Measurements from ENCODE around the gene MPP2. TPM values are rescaled to one million over a fixed set of nuclear protein-coding genes. Genes with fewer than 3 reads are reported as not detected.
"Not testable (repeated sequence)": the region's sequence is repeated elsewhere in the genome, so short reads cannot be mapped to it uniquely, and the experiment has no call there.

Gene MPP2
- total RNA-seq, 1 donor from 2014 or later, result 16.2 TPM

DNA sequence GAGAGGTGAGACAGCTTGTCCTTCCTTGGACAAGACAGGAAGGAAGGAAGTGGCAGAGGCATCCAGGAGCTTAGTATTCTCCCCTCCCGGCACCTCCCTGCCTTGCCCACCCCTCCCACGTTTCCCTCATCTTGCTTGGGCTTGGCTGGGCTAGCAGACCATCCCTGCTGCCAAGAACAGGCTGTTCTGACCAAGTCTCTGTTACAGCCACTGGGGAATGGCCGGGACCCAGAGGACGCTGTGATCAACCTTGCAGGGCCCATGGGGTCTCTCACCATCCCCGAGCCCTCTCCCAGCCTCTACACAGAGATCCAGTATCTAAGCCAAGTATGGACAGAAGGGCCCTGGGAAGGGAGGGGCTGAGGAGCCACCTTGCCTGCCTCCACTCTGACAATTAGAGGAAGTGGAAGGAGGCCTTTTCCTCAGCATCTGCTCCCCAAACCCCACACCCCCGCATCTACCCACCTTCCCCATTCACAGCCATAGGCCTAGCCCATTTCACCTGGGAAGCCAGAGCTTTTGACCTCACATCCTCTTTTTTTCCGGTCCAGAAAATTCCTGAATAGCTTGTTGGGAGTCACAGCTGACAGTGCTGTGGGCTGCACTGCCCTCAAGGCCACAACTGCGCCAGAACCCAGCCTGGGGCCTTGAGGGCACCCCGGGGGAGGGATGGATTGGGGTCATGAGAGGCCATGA lies 46.3 kb downstream of the MPP2 start:
- intact Hi-C loops (cut with DNase I), result no loop called here
- ATAC-seq, result peak; percentile 83
- DNase-seq (ENCODE audit: missing footprints), result peak; percentile 77

GRCh38 chr17:43860077-43860725 lies 47.1 kb downstream of the MPP2 start:
- DNase-seq (ENCODE audit: missing footprints) (peak; percentile 46), ATAC-seq (no peak)
- intact Hi-C loops (cut with DNase I), result no loop called here

- DNase-seq (ENCODE audit: missing footprints) (peak; percentile 30), ATAC-seq (no peak)
- intact Hi-C loops (cut with DNase I), result no loop called here
Observed at GRCh38 chr17:43857957-43858600, 49.3 kb downstream of the MPP2 start.

DNA sequence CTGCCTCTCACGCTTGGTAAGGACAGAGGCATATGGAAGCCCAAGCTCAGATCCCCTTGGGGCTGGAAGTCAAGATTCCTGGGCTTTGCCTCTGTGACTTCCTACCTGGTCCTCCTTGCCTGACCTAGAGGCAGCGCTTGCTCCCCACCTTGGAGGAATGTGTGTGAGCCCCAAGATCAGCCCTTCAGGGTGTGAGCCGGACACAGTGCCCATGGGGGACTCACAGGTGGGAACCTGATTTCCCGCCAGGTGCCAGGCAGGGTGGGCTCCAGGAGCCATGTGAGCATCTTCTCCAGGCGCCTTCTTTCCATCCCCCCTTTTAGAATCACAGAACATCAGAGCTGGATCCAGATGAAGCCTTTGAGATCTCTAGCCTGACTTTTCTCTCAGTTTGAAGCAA lies 50.2 kb downstream of the MPP2 start:
- ATAC-seq, result no peak
- intact Hi-C loops (cut with DNase I), result no loop called here

GRCh38 chr17:43856141-43856540 lies 51.2 kb downstream of the MPP2 start:
- DNase-seq (ENCODE audit: missing footprints), result peak; percentile 1
- no peak for ATAC-seq
- intact Hi-C loops (cut with DNase I), result no loop called here

More for the DNA sequence above, 50.2 kb downstream of the MPP2 start:
- DNase-seq (ENCODE audit: missing footprints), result peak; percentile 4

DNA sequence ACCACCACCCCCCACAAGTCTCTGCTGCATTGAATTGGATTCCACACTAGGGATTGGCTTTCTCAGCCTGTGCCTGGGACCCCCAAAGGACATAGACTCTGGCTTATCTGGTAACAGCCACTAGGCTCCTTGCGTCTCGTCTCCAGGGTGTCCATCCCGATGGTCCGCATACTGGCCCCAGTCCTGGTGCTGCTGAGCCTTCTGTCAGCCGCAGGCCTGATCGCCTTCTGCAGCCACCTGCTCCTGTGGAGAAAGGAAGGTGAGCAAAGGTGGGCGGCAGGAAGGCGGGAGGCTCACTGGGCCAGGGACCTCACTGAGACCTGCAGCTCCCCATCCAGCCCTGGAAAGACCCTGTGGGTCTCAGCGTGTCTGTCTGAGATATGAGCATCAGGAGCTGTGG lies 52.3 kb downstream of the MPP2 start:
- intact Hi-C loops (cut with DNase I), result no loop called here
- DNase-seq (ENCODE audit: missing footprints) (peak; percentile 32), ATAC-seq (no peak)

DNA sequence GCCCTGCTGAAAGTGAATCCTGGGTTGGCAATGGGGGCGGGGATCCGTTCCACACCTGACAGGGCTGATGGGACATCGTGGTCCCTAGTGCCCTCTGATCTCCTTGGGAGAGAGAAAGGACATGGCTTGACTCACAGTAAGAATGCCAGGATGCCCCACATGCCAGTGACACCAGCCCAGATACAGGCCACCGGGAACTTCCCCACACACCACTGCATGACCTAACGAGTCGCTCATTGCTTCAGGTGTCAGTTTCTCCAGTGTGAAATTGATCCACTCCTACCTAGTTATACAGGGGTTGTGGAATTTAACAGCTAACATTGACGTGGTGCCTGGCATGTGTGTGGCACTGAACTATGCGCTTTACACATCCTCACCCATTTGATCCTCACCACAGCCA lies 52.8 kb downstream of the MPP2 start:
- intact Hi-C loops (cut with DNase I), result no loop called here
- ATAC-seq, result no peak
- DNase-seq (ENCODE audit: missing footprints), result peak; percentile 3

GRCh38 chr17:43853546-43853945 lies 53.8 kb downstream of the MPP2 start:
- intact Hi-C loops (cut with DNase I), result no loop called here
- DNase-seq (ENCODE audit: missing footprints) (peak; percentile 21), ATAC-seq (no peak)

- DNase-seq (ENCODE audit: missing footprints) (peak; percentile 11), ATAC-seq (no peak)
- intact Hi-C loops (cut with DNase I), result no loop called here
Observed at GRCh38 chr17:43852571-43852970, 54.8 kb downstream of the MPP2 start.

DNA sequence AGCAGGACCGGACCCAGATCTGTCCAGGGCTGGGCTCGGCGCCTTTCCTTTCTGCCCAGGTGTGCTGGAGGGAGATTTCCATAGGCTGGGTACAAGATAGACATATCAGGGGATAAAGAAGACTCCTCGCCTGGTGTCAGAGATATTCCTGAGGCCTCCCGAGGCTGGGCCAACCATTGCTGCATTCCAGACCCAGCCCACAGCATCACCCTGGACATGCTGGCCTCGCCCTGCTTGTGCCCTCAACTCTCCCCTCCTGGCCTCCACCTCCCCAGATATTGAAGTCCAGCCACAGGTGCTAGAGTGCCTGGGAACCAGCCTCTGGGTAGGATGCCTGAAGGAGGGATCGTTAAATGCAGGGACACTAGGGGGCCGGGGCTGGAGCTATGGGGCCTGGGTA lies 58.2 kb downstream of the MPP2 start:
- intact Hi-C loops (cut with DNase I), result loop anchor here (5.0 to 10.0 kb wide), 2 partner anchors 72 to 154 kb away; partner anchors contain the start of gene DUSP3
- ATAC-seq, result no peak
- peak; percentile 30 for DNase-seq (ENCODE audit: missing footprints)

GRCh38 chr17:43848601-43849000 lies 58.7 kb downstream of the MPP2 start:
- no peak for ATAC-seq
- peak; percentile 65 for DNase-seq (ENCODE audit: missing footprints)
- intact Hi-C loops (cut with DNase I), result loop anchor here (5.0 to 10.0 kb wide), 2 partner anchors 71 to 154 kb away; partner anchors contain the start of gene DUSP3

DNA sequence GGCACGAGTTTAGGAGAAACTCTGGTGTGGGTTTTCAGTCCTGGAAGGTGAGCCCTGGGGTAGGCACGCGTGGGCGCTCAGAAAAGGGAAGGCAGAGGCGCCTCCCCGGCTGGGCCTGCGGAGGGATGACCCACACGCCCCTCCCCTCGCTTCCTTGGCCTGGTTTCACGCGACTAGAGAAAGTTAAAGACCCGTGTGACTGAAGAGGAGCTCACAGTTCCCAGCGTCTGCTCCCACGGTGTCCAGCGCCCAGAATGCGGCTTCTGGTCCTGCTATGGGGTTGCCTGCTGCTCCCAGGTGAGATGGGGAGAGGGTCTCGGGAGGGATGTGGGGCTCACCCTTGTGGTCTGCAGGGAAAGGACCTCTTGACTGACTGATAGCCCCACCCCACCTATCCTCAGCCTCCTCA lies 60.4 kb downstream of the MPP2 start, which contains the start of gene CD300LG:
CD300LG (plus strand) TSS at position 214 of the 409 bp plus-strand sequence; CDS start at position 255, 41 bp downstream.
- peak; percentile 27 for ATAC-seq
- DNase-seq (ENCODE audit: missing footprints), result peak; percentile 66
- intact Hi-C loops (cut with DNase I), result loop anchor here (5.0 to 10.0 kb wide), 2 partner anchors 70 to 152 kb away; partner anchors contain the start of gene DUSP3

GRCh38 chr17:43846221-43846712 lies 61.1 kb downstream of the MPP2 start:
- intact Hi-C loops (cut with DNase I), result loop anchor here (5.0 to 10.0 kb wide), 2 partner anchors 69 to 151 kb away; partner anchors contain the start of gene DUSP3
- DNase-seq (ENCODE audit: missing footprints), result peak; percentile 90
- ATAC-seq, result peak; percentile 97

DNA sequence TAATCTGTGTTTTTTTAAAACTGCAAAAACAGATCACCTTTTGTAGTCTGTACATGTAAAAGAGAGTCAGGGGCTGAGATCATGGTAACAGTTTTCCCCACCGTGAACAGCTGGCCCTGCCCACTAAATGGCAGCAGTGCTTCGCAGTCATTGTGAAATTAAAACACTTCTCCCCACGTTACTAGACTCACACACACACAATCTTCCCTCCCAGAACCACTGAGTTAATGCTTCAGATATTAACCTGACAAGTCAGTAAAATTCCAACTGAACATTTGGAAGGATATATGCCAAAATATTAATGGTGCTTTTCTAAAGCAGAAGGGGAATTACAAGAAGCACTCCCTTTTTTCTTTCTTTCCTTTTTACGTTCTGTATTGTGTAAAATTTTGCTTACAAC lies 61.6 kb downstream of the MPP2 start:
- no peak for DNase-seq (ENCODE audit: missing footprints)
- no peak for ATAC-seq
- intact Hi-C loops (cut with DNase I), result loop anchor here (5.0 to 10.0 kb wide), 2 partner anchors 68 to 151 kb away; partner anchors contain the start of gene DUSP3

- DNase-seq (ENCODE audit: missing footprints) (no peak), ATAC-seq (no peak)
- intact Hi-C loops (cut with DNase I), result loop anchor here (10.0 kb wide), 1 partner anchor 149 kb away; no protein-coding TSS in a partner anchor
Observed at GRCh38 chr17:43844241-43844640, 63.1 kb downstream of the MPP2 start.

DNA sequence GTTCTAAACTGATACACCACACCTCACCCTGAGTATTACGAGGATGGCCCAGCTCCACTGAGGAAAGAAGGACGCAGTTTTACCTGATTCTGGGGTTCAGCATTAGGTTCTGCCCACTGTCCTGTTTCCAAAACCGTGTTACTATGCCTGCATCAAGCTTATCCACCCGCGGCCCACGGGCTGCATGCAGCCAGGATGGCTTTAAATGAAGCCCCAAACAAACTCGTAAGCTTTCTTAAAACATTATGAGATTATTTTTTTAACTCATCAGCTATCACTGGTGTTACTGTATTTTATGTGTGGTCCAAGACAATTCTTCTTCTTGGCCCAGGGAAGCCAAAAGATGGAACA lies 64.4 kb downstream of the MPP2 start:
- ATAC-seq (no peak), DNase-seq (ENCODE audit: missing footprints) (no peak)
- intact Hi-C loops (cut with DNase I), result loop anchor here (10.0 kb wide), 1 partner anchor 148 kb away; no protein-coding TSS in a partner anchor

DNA sequence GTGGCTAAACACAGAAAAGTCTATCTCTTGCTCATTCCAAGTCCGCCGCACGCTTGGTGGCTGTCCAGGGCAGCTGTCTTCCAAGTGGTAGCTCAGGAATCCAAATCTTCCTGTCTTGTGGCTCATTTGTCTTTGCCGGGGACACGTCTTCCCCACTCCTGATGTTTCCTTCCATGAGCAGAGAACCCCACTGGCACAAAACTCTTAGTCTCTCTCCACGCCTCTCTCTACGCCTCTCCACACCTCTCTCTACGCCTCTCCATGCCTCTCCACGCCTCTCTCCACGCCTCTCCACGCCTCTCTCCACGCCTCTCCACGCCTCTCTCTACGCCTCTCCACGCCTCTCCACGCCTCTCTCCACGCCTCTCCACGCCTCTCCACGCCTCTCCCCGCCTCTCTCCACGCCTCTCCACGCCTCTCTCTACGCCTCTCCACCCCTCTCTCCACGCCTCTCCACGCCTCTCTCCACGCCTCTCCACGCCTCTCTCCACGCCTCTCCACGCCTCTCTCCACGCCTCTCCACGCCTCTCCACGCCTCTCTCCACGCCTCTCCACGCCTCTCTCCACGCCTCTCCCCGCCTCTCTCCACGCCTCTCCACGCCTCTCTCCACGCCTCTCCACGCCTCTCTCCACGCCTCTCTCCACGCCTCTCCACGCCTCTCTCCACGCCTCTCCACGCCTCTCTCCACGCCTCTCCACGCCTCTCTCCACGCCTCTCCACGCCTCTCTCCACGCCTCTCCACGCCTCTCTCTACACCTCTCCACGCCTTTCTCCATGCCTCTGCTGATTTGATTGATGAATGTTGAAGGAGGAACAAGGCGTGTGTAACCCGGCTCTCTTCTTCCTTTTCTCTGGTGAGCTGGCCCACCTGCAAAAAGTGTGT lies 65.0 kb downstream of the MPP2 start:
- not testable (repeated sequence) for ATAC-seq; DNase-seq (ENCODE audit: missing footprints)
- intact Hi-C loops (cut with DNase I), result loop anchor here (10.0 kb wide), 1 partner anchor 148 kb away; no protein-coding TSS in a partner anchor

GRCh38 chr17:43841282-43841681 lies 66.1 kb downstream of the MPP2 start:
- no peak for DNase-seq (ENCODE audit: missing footprints)
- ATAC-seq, result no peak
- intact Hi-C loops (cut with DNase I), result loop anchor here (10.0 kb wide), 1 partner anchor 146 kb away; no protein-coding TSS in a partner anchor
